A549 (cell line): ENCODE data around the gene TTC34. TPM values are rescaled to one million over a fixed set of nuclear protein-coding genes. Genes with fewer than 3 reads are reported as not detected.

Source experiments
- ATAC-seq, 2 experiments: fragments of 200-7000 bp in 1 of 2; fragments of >200 bp in 1 of 2; cut with Nextera tagmentation in 1 of 2; cut with Tn5 transposase in 1 of 2; 3 replicates each; pipeline versions ENCODE4 v1.8.0 to v1.9.1; 2018 to 2020; ENCODE audit warnings: mild to moderate bottlenecking in 1 of 2, moderate library complexity in 1 of 2
- CTCF ChIA-PET: fragments of 300-600 bp; sonication (Branson Sonifier 250); formaldehyde crosslinking; extraction: SDS; loops from one replicate; lab custom pipeline; 2021; ENCODE audit warnings: antibody characterized with exemption, inconsistent platforms; lab: Yijun Ruan, JAX
- POLR2A ChIA-PET: fragments of 350-600 bp; formaldehyde crosslinking; extraction: SDS; loops from one replicate; lab custom pipeline; 2021; ENCODE audit warnings: antibody characterized with exemption, inconsistent platforms; lab: Yijun Ruan, JAX
- DNase-seq, 2 experiments: peaks; one replicate each; pipeline versions ENCODE4 v3.0.0 to v3.0.0-alpha.2; 2011 to 2016; ENCODE audit warnings: low read depth in 1 of 2, low spot score in 1 of 2
- FAIRE-seq: peaks from 2 replicates; lab custom pipeline; 2011; peaks lifted over from hg19 to GRCh38; lab: Jason Lieb, UNC
- H3K27ac ChIP-seq, 2 experiments: fragments of >200 bp; sonication (Bioruptor Twin); formaldehyde crosslinking; 3 replicates each; pipeline ENCODE4 v1.5.1; 2016 to 2017
- H3K4me1 ChIP-seq: fragments of >200 bp; sonication (Bioruptor Twin); formaldehyde crosslinking; 3 replicates; pipeline ENCODE4 v1.6.1; 2016
- H3K4me2 ChIP-seq: fragments of >200 bp; sonication (Bioruptor Twin); formaldehyde crosslinking; 3 replicates; pipeline ENCODE4 v1.6.1; 2016
- H3K4me3 ChIP-seq: fragments of >200 bp; sonication (Bioruptor Twin); formaldehyde crosslinking; 3 replicates; pipeline ENCODE4 v1.5.1; 2016
- H3K9me3 ChIP-seq: fragments of >200 bp; sonication (Bioruptor Twin); formaldehyde crosslinking; 3 replicates; pipeline ENCODE4 v1.6.1; 2016
- CBX2 ChIP-seq: fragments of 200-600 bp; sonication (generic); IDR thresholded peaks from 2 replicates; pipeline ENCODE4 v1.6.1; 2016; ENCODE audit warnings: low read depth, mild to moderate bottlenecking, borderline replicate concordance
- CEBPB ChIP-seq, 2 experiments: fragments of >200 bp in 1 of 2; sonication (Bioruptor Twin) in 1 of 2; formaldehyde crosslinking in 1 of 2; IDR thresholded peaks; 2 replicates each; pipeline ENCODE4 v1.6.1; 2012 to 2016
- CHD2 ChIP-seq: fragments of 150-350 bp; IDR thresholded peaks from 2 replicates; pipeline ENCODE4 v1.6.1; 2014; ENCODE audit warnings: low read length; ENCODE audit not compliant: partially characterized antibody
- CHD4 ChIP-seq: fragments of 200-600 bp; sonication (generic); IDR thresholded peaks from 2 replicates; pipeline ENCODE4 v1.6.1; 2016; ENCODE audit warnings: antibody characterized with exemption, mild to moderate bottlenecking, borderline replicate concordance
- EHMT2 ChIP-seq: fragments of 200-600 bp; sonication (generic); IDR thresholded peaks from 2 replicates; pipeline ENCODE4 v1.6.1; 2016; ENCODE audit warnings: antibody characterized with exemption, low read depth, mild to moderate bottlenecking, moderate library complexity
- FOSB ChIP-seq: fragments of 250-450 bp; sonication (Bioruptor Pico); IDR thresholded peaks from 2 replicates; pipeline ENCODE4 v1.5.0; 2020; ENCODE audit warnings: mild to moderate bottlenecking, moderate library complexity
- FOSL2 ChIP-seq, 2 experiments: fragments of 450-650 bp in 1 of 2; fragments of >200 bp in 1 of 2; sonication (Bioruptor Twin) in 1 of 2; formaldehyde crosslinking; IDR thresholded peaks; 2 replicates each; pipeline versions ENCODE4 v1.5.0 to v1.6.1; 2016 to 2020; ENCODE audit warnings: mild to moderate bottlenecking in 1 of 2, moderate library complexity in 1 of 2
- HDAC2 ChIP-seq: fragments of 200-600 bp; sonication (generic); IDR thresholded peaks from 2 replicates; pipeline ENCODE4 v1.6.1; 2016
- HOXB5 ChIP-seq: fragments of 250-450 bp; sonication (Bioruptor Pico); IDR thresholded peaks from 2 replicates; pipeline ENCODE4 v1.5.0; 2020; ENCODE audit warnings: mild to moderate bottlenecking, moderate library complexity
- JUN ChIP-seq, 2 experiments: fragments of >200 bp; sonication (Bioruptor Twin); formaldehyde crosslinking; IDR thresholded peaks; 2 replicates in 1 of 2; 3 replicates in 1 of 2; pipeline ENCODE4 v1.6.1; 2016 to 2017
- KDM1A ChIP-seq: fragments of 200-600 bp; sonication (generic); IDR thresholded peaks from 2 replicates; pipeline ENCODE4 v1.6.1; 2016; ENCODE audit warnings: low read depth, mild to moderate bottlenecking
- MAZ ChIP-seq: fragments of 150-350 bp; IDR thresholded peaks from 2 replicates; pipeline ENCODE4 v1.6.1; 2014; ENCODE audit warnings: antibody characterized with exemption, low read depth, low read length, borderline replicate concordance
- NPAS2 ChIP-seq: fragments of 250-450 bp; sonication (Bioruptor Pico); IDR thresholded peaks from 2 replicates; pipeline ENCODE4 v1.8.0; 2022; ENCODE audit warnings: mild to moderate bottlenecking, moderate library complexity, borderline replicate concordance
- PHF8 ChIP-seq: fragments of 200-600 bp; sonication (generic); IDR thresholded peaks from 2 replicates; pipeline ENCODE4 v1.6.1; 2016; ENCODE audit warnings: low read depth, mild to moderate bottlenecking, antibody characterized with exemption, moderate library complexity, borderline replicate concordance
- POLR2AphosphoS2 ChIP-seq: conservative IDR thresholded peaks from 2 replicates; pipeline ENCODE4 v1.6.1; 2012; ENCODE audit warnings: low read length, improper control_type of control experiment, inconsistent platforms
- RARB ChIP-seq: fragments of 250-450 bp; sonication (Bioruptor Pico); IDR thresholded peaks from 2 replicates; pipeline ENCODE4 v1.8.0; 2021; ENCODE audit warnings: mild to moderate bottlenecking, moderate library complexity
- RCOR1 ChIP-seq: fragments of 150-350 bp; IDR thresholded peaks from 2 replicates; pipeline ENCODE4 v1.6.1; 2014; ENCODE audit warnings: antibody characterized with exemption, low read length, low read depth
- RNF2 ChIP-seq: fragments of 200-600 bp; sonication (generic); IDR thresholded peaks from 2 replicates; pipeline ENCODE4 v1.6.1; 2016; ENCODE audit warnings: low read depth, mild to moderate bottlenecking, antibody characterized with exemption, moderate library complexity, borderline replicate concordance
- ZC3H11A ChIP-seq: fragments of 450-650 bp; IDR thresholded peaks from 2 replicates; pipeline ENCODE4 v1.6.1; 2014; ENCODE audit warnings: antibody characterized with exemption, mild to moderate bottlenecking
- WGBS: methylation state at CpG from one replicate; pipeline ENCODE4 v1.1.6; 2017; ENCODE audit errors: missing lambda C conversion rate; 5-methylcytosine and 5-hydroxymethylcytosine counted together
- polyA plus RNA-seq, 4 experiments: library from polyadenylated mRNA; depleted of rRNA in 3 of 4; stranded (reverse); fragments of >200 nt; fragmentation: RNase III in 1 of 4; extraction: RNeasy Plus Mini Kit Qiagen cat#74134 plus additional on column Dnase treatment in 1 of 4; gene quantifications; 2 replicates in 3 of 4; 3 replicates in 1 of 4; pipeline ENCODE4 v1.2.3, GENCODE V29; 2011 to 2017
- TF ChIP-seq, protein P1 (sequence below): fragments of >200 bp; sonication (Bioruptor Twin); formaldehyde crosslinking; IDR thresholded peaks from 3 replicates; pipeline ENCODE4 v1.5.1; 2016
- TF ChIP-seq, protein P2 (sequence below): fragments of 150-350 bp; IDR thresholded peaks from 2 replicates; pipeline ENCODE4 v1.6.1; 2014; ENCODE audit warnings: low read depth, mild to moderate bottlenecking, low read length
- TF ChIP-seq, protein P3 (sequence below): IDR thresholded peaks from 2 replicates; pipeline ENCODE4 v1.6.1; 2012
- TF ChIP-seq, protein P4 (sequence below): IDR thresholded peaks from 2 replicates; pipeline ENCODE4 v1.6.1; 2012; ENCODE audit warnings: low read depth, borderline replicate concordance
- TF ChIP-seq, protein P5 (sequence below): fragments of >200 bp; sonication (Bioruptor Twin); formaldehyde crosslinking; IDR thresholded peaks from 2 replicates; pipeline ENCODE4 v1.6.1; 2016
- TF ChIP-seq, protein P6 (sequence below): fragments of 200-600 bp; sonication (generic); IDR thresholded peaks from 2 replicates; pipeline ENCODE4 v1.6.1; 2016; ENCODE audit warnings: antibody characterized with exemption, mild to moderate bottlenecking, moderate library complexity

TTC34 gene
- polyA plus RNA-seq, 2 of the 4 experiments (the other 2 are of a cell fraction), result 0.04 to 0.05 TPM

DNA sequence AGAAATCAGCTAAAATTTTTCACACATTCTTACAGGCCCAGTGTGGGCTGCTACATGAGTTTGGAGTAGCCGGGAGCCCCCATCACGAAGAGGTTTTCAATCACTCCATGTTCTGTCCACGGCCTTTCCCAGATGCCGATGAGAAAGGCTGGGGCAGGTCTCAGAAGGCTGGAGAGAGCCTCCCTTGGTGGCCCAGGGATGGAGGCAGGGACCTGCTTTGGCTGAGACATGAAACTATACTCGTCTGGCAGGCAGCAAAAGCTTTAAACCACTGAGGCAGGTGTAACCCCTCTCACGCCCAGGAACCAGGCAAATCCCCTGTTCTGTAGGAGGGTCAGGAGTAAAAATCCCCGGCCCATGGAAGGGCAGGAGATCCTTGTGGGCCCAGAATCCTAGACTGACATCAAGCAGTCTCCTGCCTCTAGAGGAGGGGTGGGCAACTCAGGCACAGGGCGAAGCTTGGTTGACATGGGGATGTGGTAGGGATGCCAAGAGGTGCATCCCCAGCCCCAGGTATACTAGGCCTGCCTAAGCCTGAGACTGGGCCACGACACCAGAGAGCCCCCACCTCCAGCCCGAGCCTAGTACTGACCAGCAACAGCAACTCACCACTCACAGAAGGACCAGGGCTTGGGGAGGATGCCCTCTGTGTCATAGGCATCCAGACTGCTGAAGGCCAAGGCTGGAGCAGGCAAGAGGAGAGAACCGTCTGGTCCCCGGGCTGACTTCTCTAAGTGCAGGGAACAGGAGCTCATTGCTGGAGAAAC is 177.7 kb downstream of the TTC34 start:
- no peaks in the 10 kb centered on the region for H3K4me1 ChIP-seq
- CTCF ChIA-PET, result no interaction called here
- TF ChIP-seq, protein P1, sequence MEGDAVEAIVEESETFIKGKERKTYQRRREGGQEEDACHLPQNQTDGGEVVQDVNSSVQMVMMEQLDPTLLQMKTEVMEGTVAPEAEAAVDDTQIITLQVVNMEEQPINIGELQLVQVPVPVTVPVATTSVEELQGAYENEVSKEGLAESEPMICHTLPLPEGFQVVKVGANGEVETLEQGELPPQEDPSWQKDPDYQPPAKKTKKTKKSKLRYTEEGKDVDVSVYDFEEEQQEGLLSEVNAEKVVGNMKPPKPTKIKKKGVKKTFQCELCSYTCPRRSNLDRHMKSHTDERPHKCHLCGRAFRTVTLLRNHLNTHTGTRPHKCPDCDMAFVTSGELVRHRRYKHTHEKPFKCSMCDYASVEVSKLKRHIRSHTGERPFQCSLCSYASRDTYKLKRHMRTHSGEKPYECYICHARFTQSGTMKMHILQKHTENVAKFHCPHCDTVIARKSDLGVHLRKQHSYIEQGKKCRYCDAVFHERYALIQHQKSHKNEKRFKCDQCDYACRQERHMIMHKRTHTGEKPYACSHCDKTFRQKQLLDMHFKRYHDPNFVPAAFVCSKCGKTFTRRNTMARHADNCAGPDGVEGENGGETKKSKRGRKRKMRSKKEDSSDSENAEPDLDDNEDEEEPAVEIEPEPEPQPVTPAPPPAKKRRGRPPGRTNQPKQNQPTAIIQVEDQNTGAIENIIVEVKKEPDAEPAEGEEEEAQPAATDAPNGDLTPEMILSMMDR, result no peak
- TF ChIP-seq POLR2AphosphoS2 (no peak), KDM1A (no peak), CHD2 (no peak), HDAC2 (no peak), JUN (IDR thresholded peaks at IDR 0.05) (no peak), EHMT2 (no peak), CBX2 (no peak), CEBPB (IDR thresholded peaks at IDR 0.05) (no peak), PHF8 (no peak), MAZ (no peak)
- TF ChIP-seq, protein P2, sequence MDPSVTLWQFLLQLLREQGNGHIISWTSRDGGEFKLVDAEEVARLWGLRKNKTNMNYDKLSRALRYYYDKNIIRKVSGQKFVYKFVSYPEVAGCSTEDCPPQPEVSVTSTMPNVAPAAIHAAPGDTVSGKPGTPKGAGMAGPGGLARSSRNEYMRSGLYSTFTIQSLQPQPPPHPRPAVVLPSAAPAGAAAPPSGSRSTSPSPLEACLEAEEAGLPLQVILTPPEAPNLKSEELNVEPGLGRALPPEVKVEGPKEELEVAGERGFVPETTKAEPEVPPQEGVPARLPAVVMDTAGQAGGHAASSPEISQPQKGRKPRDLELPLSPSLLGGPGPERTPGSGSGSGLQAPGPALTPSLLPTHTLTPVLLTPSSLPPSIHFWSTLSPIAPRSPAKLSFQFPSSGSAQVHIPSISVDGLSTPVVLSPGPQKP, result no peak
- TF ChIP-seq, all 56 proteins: peak for 0
- Histone ChIP-seq H3K4me2 (no peak overlapping the region), H3K4me3 (no peak overlapping the region), H3K9me3 (no peaks in the 10 kb centered on the region), H3K27ac (no peak overlapping the region)
- POLR2A ChIA-PET, result no interaction called here
- FAIRE-seq (no peak), DNase-seq (no peak), ATAC-seq (0 out of 6 replicates have a peak, but pooled peaks of 1 of the 2 experiments have one; percentile 24)
- WGBS, result 47% methylated on average over 8 of the region's 12 CpGs

DNA sequence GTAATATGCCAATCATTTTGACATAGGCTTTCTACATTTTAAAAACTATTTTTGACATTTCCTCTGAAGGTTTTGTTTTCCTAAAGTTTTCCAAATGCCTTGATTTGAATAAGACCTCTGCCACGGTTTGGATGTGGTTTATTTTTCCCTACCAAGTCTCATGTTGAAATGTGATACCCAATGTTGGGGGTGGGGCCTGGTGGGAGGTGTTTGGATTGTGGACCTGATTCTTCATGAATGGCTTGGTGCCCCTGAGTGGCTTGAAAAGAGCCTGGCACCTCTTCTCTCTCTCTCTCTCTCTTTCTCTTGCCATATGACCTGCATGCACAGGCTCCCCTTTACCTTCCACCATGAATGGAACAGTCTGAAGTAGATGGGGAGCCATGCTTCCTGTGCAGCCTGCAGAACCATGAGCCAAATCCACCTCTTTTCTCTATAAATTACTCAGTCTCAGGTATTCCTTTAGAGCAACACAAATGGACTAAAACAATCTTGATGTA is 183.5 kb downstream of the TTC34 start:
- no peak for FAIRE-seq
- Histone ChIP-seq H3K27ac (no peak overlapping the region), H3K9me3 (peaks cover 11% of the 10 kb centered on the region; the same call in 1 of the 3 replicates), H3K4me2 (no peak overlapping the region), H3K4me1 (no peaks in the 10 kb centered on the region), H3K4me3 (no peak overlapping the region)
- POLR2A ChIA-PET, result no interaction called here
- WGBS, result 4% methylated on average over 1 of the region's 1 CpG
- ATAC-seq, result no peak
- no peak for DNase-seq
- CTCF ChIA-PET, result no interaction called here
- TF ChIP-seq, protein P2, result no peak
- TF ChIP-seq FOSL2 (IDR thresholded peaks at IDR 0.05) (no peak), FOSL2 (CRISPR knock-in tag; IDR thresholded peaks at IDR 0.05) (no peak), CHD2 (no peak), CHD4 (no peak), MAZ (no peak), ZC3H11A (no peak), NPAS2 (CRISPR knock-in tag) (no peak), RCOR1 (no peak), RNF2 (no peak), RARB (no peak), HOXB5 (CRISPR knock-in tag) (no peak), FOSB (CRISPR knock-in tag) (no peak)
- TF ChIP-seq, protein P3, sequence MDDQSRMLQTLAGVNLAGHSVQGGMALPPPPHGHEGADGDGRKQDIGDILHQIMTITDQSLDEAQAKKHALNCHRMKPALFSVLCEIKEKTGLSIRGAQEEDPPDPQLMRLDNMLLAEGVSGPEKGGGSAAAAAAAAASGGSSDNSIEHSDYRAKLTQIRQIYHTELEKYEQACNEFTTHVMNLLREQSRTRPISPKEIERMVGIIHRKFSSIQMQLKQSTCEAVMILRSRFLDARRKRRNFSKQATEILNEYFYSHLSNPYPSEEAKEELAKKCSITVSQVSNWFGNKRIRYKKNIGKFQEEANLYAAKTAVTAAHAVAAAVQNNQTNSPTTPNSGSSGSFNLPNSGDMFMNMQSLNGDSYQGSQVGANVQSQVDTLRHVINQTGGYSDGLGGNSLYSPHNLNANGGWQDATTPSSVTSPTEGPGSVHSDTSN, result no peak
- TF ChIP-seq, protein P4, sequence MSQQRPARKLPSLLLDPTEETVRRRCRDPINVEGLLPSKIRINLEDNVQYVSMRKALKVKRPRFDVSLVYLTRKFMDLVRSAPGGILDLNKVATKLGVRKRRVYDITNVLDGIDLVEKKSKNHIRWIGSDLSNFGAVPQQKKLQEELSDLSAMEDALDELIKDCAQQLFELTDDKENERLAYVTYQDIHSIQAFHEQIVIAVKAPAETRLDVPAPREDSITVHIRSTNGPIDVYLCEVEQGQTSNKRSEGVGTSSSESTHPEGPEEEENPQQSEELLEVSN, result no peak
- TF ChIP-seq, protein P5, sequence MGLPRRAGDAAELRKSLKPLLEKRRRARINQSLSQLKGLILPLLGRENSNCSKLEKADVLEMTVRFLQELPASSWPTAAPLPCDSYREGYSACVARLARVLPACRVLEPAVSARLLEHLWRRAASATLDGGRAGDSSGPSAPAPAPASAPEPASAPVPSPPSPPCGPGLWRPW, result no peak
- TF ChIP-seq, protein P6, sequence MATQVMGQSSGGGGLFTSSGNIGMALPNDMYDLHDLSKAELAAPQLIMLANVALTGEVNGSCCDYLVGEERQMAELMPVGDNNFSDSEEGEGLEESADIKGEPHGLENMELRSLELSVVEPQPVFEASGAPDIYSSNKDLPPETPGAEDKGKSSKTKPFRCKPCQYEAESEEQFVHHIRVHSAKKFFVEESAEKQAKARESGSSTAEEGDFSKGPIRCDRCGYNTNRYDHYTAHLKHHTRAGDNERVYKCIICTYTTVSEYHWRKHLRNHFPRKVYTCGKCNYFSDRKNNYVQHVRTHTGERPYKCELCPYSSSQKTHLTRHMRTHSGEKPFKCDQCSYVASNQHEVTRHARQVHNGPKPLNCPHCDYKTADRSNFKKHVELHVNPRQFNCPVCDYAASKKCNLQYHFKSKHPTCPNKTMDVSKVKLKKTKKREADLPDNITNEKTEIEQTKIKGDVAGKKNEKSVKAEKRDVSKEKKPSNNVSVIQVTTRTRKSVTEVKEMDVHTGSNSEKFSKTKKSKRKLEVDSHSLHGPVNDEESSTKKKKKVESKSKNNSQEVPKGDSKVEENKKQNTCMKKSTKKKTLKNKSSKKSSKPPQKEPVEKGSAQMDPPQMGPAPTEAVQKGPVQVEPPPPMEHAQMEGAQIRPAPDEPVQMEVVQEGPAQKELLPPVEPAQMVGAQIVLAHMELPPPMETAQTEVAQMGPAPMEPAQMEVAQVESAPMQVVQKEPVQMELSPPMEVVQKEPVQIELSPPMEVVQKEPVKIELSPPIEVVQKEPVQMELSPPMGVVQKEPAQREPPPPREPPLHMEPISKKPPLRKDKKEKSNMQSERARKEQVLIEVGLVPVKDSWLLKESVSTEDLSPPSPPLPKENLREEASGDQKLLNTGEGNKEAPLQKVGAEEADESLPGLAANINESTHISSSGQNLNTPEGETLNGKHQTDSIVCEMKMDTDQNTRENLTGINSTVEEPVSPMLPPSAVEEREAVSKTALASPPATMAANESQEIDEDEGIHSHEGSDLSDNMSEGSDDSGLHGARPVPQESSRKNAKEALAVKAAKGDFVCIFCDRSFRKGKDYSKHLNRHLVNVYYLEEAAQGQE, result no peak
